ENCODE results near the gene SYCN.

SYCN gene

GRCh38 chr19:39169143-39169810 is 34.8 kb downstream of the SYCN start:
- no peak for DNase-seq

- no peak for DNase-seq
These were observed 35.6 kb downstream of the SYCN start for GRCh38 chr19:39168258-39169142.

GRCh38 chr19:39167461-39168257 is 36.4 kb downstream of the SYCN start:
- DNase-seq: no peak

GRCh38 chr19:39166571-39167391 is 37.3 kb downstream of the SYCN start:
- no peak for DNase-seq

GRCh38 chr19:39165857-39166256 is 38.2 kb downstream of the SYCN start:
- no peak for DNase-seq

GRCh38 chr19:39164289-39164688 is 39.8 kb downstream of the SYCN start:
- no peak for DNase-seq

GRCh38 chr19:39163621-39164020 is 40.4 kb downstream of the SYCN start:
- no peak for DNase-seq

- DNase-seq: no peak
These were observed 41.5 kb downstream of the SYCN start for GRCh38 chr19:39162441-39163043.

- no peak for DNase-seq
These were observed 43.0 kb downstream of the SYCN start for GRCh38 chr19:39160889-39161672.

- DNase-seq: no peak
These were observed 43.6 kb downstream of the SYCN start for GRCh38 chr19:39160523-39160861.

- DNase-seq: no peak
These were observed 45.3 kb downstream of the SYCN start for GRCh38 chr19:39158646-39159260.

GRCh38 chr19:39157997-39158389 is 46.1 kb downstream of the SYCN start:
- no peak for DNase-seq

- no peak for DNase-seq
These were observed 46.6 kb downstream of the SYCN start for GRCh38 chr19:39157275-39157996.

- no peak for DNase-seq
These were observed 47.5 kb downstream of the SYCN start for GRCh38 chr19:39156326-39157230.

GRCh38 chr19:39155741-39156140 is 48.3 kb downstream of the SYCN start:
- DNase-seq: no peak

GRCh38 chr19:39155114-39155700 is 48.9 kb downstream of the SYCN start:
- DNase-seq: no peak

GRCh38 chr19:39154629-39155100 is 49.4 kb downstream of the SYCN start:
- no peak for DNase-seq

GRCh38 chr19:39154100-39154628 is 49.9 kb downstream of the SYCN start:
- no peak for DNase-seq

Measured in stimulated activated CD4-positive, alpha-beta T cell treated with anti-CD3 and anti-CD28 coated beads, Interleukin-2, amount 100 ng/mL, for 48 hours (primary cell).